ENCODE results near the gene CSNK1G1. TPM values are rescaled to one million over a fixed set of nuclear protein-coding genes. Genes with fewer than 3 reads are reported as not detected.

CSNK1G1 gene
- total and polyA plus RNA-seq, 7 donors = 3.0 to 24.3 (median 7.8) TPM

GRCh38 chr15:64148581-64148980 is 207.4 kb downstream of the CSNK1G1 start:
- intact Hi-C loops (cut with DNase I) = no loop called here
- TF ChIP-seq EP300 (IDR thresholded peaks at IDR 0.05) (no peak), POLR2A (IDR thresholded peaks at IDR 0.05) (no peak), POLR2AphosphoS5 (IDR thresholded peaks at IDR 0.05) (no peak), CTCF (IDR thresholded peaks at IDR 0.05) (no peak)
- 79 to 85% methylated on average over 3 of the region's 3 CpGs for WGBS, 2 donors
- Histone ChIP-seq H3K36me3 (peaks cover 0 to 22% (median 3%) of the 10 kb centered on the region in 4 donors), H3K4me1 (peaks cover 0 to 27% (median 26%) of the 10 kb centered on the region in 4 donors), H3K4me3 (no peak overlapping the region), H3K9me3 (no peaks in the 10 kb centered on the region), H3K27me3 (peaks cover 24 to 33% (median 27%) of the 10 kb centered on the region in 3 donors), H3K27ac (no peak overlapping the region)
- no peak for DNase-seq

GRCh38 chr15:64148168-64148567 is 207.8 kb downstream of the CSNK1G1 start:
- intact Hi-C loops (cut with DNase I) = no loop called here
- WGBS, 2 donors = 67 to 91% methylated on average over 7 of the region's 7 CpGs
- H3K27ac ChIP-seq = no peak overlapping the region
- DNase-seq = no peak
- no peak overlapping the region for H3K4me3 ChIP-seq
- peaks cover 0 to 26% (median 3%) of the 10 kb centered on the region in 4 donors for H3K36me3 ChIP-seq
- H3K27me3 ChIP-seq = peaks cover 23 to 30% (median 25%) of the 10 kb centered on the region in 3 donors
- peaks cover 0 to 23% (median 22%) of the 10 kb centered on the region in 4 donors for H3K4me1 ChIP-seq
- H3K9me3 ChIP-seq = no peaks in the 10 kb centered on the region
- TF ChIP-seq CTCF (IDR thresholded peaks at IDR 0.05) (no peak), POLR2AphosphoS5 (IDR thresholded peaks at IDR 0.05) (no peak), POLR2A (IDR thresholded peaks at IDR 0.05) (no peak), EP300 (IDR thresholded peaks at IDR 0.05) (no peak)

DNA sequence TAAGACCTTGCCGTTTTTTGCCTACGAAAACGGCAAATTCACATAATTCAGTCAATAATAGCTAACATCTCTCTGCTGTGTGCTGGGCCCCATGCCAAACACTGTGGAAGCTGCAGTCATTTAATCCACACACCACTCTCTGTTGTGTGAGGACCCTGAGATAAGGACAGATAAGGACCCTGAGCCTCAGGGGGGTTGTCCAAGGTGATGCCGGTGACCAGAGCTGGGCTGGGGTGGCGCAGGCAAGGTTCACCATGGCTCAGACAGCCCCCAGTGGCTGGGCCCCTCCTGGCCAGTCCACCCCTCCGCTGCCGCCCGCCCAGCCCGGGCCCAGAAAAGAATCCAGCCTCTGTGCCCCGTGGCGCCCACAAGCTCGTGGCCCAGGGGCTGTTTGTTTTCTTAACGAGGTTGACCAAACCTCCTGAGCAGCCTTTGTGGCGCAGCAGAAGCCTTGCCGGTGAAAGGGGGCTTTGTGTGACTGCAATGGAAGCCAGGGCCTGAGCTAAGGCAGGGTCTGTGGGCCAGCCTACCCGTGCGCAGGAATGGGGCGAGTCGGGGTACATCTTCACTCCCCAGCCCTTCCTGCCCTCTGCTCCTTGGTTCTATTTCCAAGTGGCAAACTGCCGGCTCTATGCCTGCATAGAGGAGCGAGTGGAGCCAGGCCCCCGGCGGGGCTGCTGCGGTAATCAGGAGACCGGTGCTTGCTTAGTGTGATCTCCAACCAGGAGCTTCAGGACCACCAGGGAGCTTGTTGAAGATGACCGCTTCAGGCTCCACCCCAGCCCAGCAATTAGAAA is 208.9 kb downstream of the CSNK1G1 start:
- 89 to 93% methylated on average over 26 of the region's 26 CpGs for WGBS, 2 donors
- peaks cover 13 to 19% (median 14%) of the 10 kb centered on the region in 3 donors for H3K27me3 ChIP-seq
- intact Hi-C loops (cut with DNase I) = no loop called here
- H3K4me1 ChIP-seq = peaks cover 0 to 12% (median 11%) of the 10 kb centered on the region in 4 donors
- peak; percentile 50 for DNase-seq
- TF ChIP-seq CTCF (IDR thresholded peaks at IDR 0.05) (no peak), EP300 (IDR thresholded peaks at IDR 0.05) (no peak)
- no peak overlapping the region for H3K27ac ChIP-seq
- H3K9me3 ChIP-seq = no peaks in the 10 kb centered on the region
- no peak overlapping the region for H3K4me3 ChIP-seq
- H3K36me3 ChIP-seq = peaks cover 0 to 32% (median 7%) of the 10 kb centered on the region in 4 donors

DNA sequence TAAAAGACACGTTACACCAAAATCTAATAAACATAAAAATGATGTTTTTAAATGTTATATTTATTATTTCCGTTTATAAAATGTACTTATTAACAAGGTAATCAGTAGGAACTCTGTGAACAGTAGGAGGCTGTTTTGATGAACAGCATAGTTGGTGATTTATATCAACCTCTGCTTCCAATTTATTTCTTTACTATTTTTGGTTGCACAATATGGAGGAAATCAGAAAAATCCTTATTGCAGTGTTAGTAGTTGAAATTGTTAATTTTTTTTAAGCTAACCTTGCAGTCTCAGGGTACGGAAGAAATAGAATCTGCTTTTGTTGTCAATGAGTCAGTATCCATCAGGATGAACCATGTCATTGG is 209.5 kb downstream of the CSNK1G1 start:
- DNase-seq = no peak
- no peaks in the 10 kb centered on the region for H3K9me3 ChIP-seq
- H3K27me3 ChIP-seq = peaks cover 7 to 13% (median 8%) of the 10 kb centered on the region in 3 donors
- peaks cover 0 to 38% (median 7%) of the 10 kb centered on the region in 4 donors for H3K36me3 ChIP-seq
- TF ChIP-seq POLR2A (IDR thresholded peaks at IDR 0.05) = no peak
- TF ChIP-seq POLR2AphosphoS5 (IDR thresholded peaks at IDR 0.05) = no peak
- TF ChIP-seq EP300 (IDR thresholded peaks at IDR 0.05) = no peak
- TF ChIP-seq CTCF (IDR thresholded peaks at IDR 0.05) = no peak
- intact Hi-C loops (cut with DNase I) = no loop called here
- H3K4me1 ChIP-seq = peaks cover 0 to 6% (median 5%) of the 10 kb centered on the region in 4 donors
- no peak overlapping the region for H3K4me3 ChIP-seq
- WGBS, 2 donors = 94 to 95% methylated on average over 3 of the region's 3 CpGs
- no peak overlapping the region for H3K27ac ChIP-seq
